Ovary (tissue), 9 donors: ENCODE data around the gene MYH9. TPM values are rescaled to one million over a fixed set of nuclear protein-coding genes. Genes with fewer than 3 reads are reported as not detected.

ENCODE experiments used
- DNase-seq, 5 donors: peaks; one replicate each; pipeline ENCODE4 v3.0.0-alpha.2; 2019 to 2020
- H3K27ac ChIP-seq, 2 donors: fragments of 200-600 bp; one replicate each; pipeline versions ENCODE4 v1.5.1 to v1.8.0; 2019 to 2022
- H3K27me3 ChIP-seq: fragments of 200-600 bp; one replicate; pipeline ENCODE4 v1.8.0; 2022
- H3K36me3 ChIP-seq: fragments of 200-600 bp; sonication (generic); one replicate; pipeline ENCODE4 v1.5.1; 2019
- H3K4me1 ChIP-seq: one replicate; pipeline ENCODE4 v1.8.1; 2013; ENCODE audit warnings: mild to moderate bottlenecking, moderate library complexity; ENCODE audit not compliant: insufficient read depth
- H3K4me3 ChIP-seq: fragments of 200-600 bp; sonication (generic); one replicate; pipeline ENCODE4 v1.5.1; 2017
- H3K9me3 ChIP-seq, 2 donors: fragments of 200-600 bp in 1 of 2; sonication (generic) in 1 of 2; one replicate each; pipeline versions ENCODE4 v1.5.1 to v1.8.1; 2013 to 2019; ENCODE audit warnings: mild to moderate bottlenecking in 1 of 2, moderate library complexity in 1 of 2
- EP300 ChIP-seq: sonication (generic); formaldehyde crosslinking; IDR thresholded peaks from one replicate; pipeline ENCODE4 v1.6.1; 2017; ENCODE audit warnings: antibody characterized with exemption
- POLR2A ChIP-seq: fragments of 450-650 bp; IDR thresholded peaks from one replicate; pipeline ENCODE4 v1.6.1; 2017; ENCODE audit warnings: antibody characterized with exemption, mild to moderate bottlenecking, moderate library complexity
- WGBS, 3 donors: extraction: QIAGEN DNeasy Blood & Tissue Kit in 1 of 3; methylation state at CpG; one replicate each; pipeline versions ENCODE4 v1.1.5 to v1.1.7; 2013 to 2017; 5-methylcytosine and 5-hydroxymethylcytosine counted together
- intact Hi-C, 4 donors: fragments of 100-400 bp; cut with DNase I; formaldehyde crosslinking; loops; one replicate each; pipeline versions ENCODE4 v1.11.0 to v1.15.1; 2022 to 2023
- polyA plus RNA-seq, 2 donors: library from polyadenylated mRNA; stranded (reverse); fragments of 200-250 nt in 1 of 2; fragments of 350-450 nt in 1 of 2; fragmentation: Illumina TruSeq in 1 of 2; extraction: RNeasy Lipid Tissue Mini Kit (QIAGEN cat#74804) in 1 of 2; gene quantifications; one replicate each; pipeline ENCODE4 v1.2.3, GENCODE V29; 2013 to 2014
- total RNA-seq, 7 donors: library from RNA; depleted of rRNA in 2 of 7; stranded (reverse); fragments of >200 nt in 2 of 7; fragmentation: NEBNext Ultra II Directional in 3 of 7; extraction: Animal tissue kit (Norgen Biotek cat#: 25700) in 3 of 7; gene quantifications; one replicate each; pipeline versions ENCODE4 v1.1.0 to v1.2.4, GENCODE V29; 2016 to 2023
- TF ChIP-seq, protein P1 (sequence below), 3 donors: fragments of 450-650 bp in 2 of 3; fragments of 200-600 bp in 1 of 3; IDR thresholded peaks; one replicate each; pipeline versions ENCODE4 v1.5.1 to v1.8.0; 2016 to 2022; ENCODE audit warnings: antibody characterized with exemption in 3 of 3, mild to moderate bottlenecking in 1 of 3
- donor health status: DM: no; HTN: no; CAD: no; lungs with moderate emphysema.
- donor health status: DM: no; HTN: no; CAD: no.
- donor health status: Bipolar disorder and iron deficiency.
- donor health status: DM: yes; HTN: yes; CAD: no.
- donor health status: DM: no; HTN: no; CAD: no.
- donor health status: DM: yes; HTN: yes; CAD: no.

Gene MYH9
- total and polyA plus RNA-seq, 9 donors = 128 to 530 (median 348) TPM

DNA sequence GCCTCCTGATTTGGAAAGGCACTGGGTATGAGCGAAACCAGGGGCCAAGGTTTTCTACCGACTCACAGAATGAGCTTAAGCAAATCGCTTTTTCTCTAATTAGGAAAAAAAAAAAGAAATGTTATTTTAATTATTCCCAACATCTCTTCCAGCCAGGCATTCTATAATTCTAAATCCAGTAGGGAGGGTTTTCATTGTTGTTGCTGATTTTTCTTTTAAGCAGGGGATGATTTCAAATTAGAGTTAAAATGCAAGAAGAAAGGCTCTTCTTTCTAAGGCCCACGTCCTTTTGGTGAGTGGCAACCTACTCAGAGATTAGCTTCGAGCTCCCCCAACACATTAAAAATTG, 8.9 kb downstream of the MYH9 start:
- peak overlapping the region; percentile 3 to 47 for H3K27ac ChIP-seq
- H3K27me3 ChIP-seq = no peaks in the 10 kb centered on the region
- H3K9me3 ChIP-seq = no peaks in the 10 kb centered on the region
- no peak overlapping the region for H3K4me3 ChIP-seq
- intact Hi-C loops = loop anchor here in 1 of 4 donors (10.0 kb wide), 1 partner anchor 86 kb away; no protein-coding TSS in a partner anchor
- peaks cover 14% of the 10 kb centered on the region for H3K4me1 ChIP-seq
- no peaks in the 10 kb centered on the region for H3K36me3 ChIP-seq
- no peak for DNase-seq
- no peak for TF ChIP-seq POLR2A
- TF ChIP-seq, protein P1, sequence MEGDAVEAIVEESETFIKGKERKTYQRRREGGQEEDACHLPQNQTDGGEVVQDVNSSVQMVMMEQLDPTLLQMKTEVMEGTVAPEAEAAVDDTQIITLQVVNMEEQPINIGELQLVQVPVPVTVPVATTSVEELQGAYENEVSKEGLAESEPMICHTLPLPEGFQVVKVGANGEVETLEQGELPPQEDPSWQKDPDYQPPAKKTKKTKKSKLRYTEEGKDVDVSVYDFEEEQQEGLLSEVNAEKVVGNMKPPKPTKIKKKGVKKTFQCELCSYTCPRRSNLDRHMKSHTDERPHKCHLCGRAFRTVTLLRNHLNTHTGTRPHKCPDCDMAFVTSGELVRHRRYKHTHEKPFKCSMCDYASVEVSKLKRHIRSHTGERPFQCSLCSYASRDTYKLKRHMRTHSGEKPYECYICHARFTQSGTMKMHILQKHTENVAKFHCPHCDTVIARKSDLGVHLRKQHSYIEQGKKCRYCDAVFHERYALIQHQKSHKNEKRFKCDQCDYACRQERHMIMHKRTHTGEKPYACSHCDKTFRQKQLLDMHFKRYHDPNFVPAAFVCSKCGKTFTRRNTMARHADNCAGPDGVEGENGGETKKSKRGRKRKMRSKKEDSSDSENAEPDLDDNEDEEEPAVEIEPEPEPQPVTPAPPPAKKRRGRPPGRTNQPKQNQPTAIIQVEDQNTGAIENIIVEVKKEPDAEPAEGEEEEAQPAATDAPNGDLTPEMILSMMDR (IDR thresholded peaks at IDR 0.05) = no peak
- TF ChIP-seq EP300 = no peak
- WGBS, 3 donors = 10 to 19% (median 10%) methylated on average over 5 of the region's 5 CpGs

- Histone ChIP-seq H3K4me3 (no peak overlapping the region), H3K27me3 (no peaks in the 10 kb centered on the region), H3K27ac (peak overlapping the region; percentile 25 to 47), H3K4me1 (peaks cover 15% of the 10 kb centered on the region), H3K9me3 (no peaks in the 10 kb centered on the region), H3K36me3 (no peaks in the 10 kb centered on the region)
- TF ChIP-seq POLR2A (no peak), EP300 (no peak)
- TF ChIP-seq, protein P1 (IDR thresholded peaks at IDR 0.05) = no peak
- 28 to 33% (median 30%) methylated on average over 14 of the region's 14 CpGs for WGBS, 3 donors
- intact Hi-C loops = loop anchor here in 1 of 4 donors (10.0 kb wide), 1 partner anchor 87 kb away; no protein-coding TSS in a partner anchor
- no peak for DNase-seq
Observed at GRCh38 chr22:36378080-36378868, 9.5 kb downstream of the MYH9 start.

GRCh38 chr22:36377022-36377631, 10.6 kb downstream of the MYH9 start:
- Histone ChIP-seq H3K27me3 (no peaks in the 10 kb centered on the region), H3K4me1 (peaks cover 20% of the 10 kb centered on the region), H3K4me3 (no peak overlapping the region), H3K36me3 (no peaks in the 10 kb centered on the region), H3K27ac (no peak overlapping the region), H3K9me3 (no peaks in the 10 kb centered on the region)
- WGBS, 3 donors = 80 to 83% (median 80%) methylated on average over 14 of the region's 14 CpGs
- intact Hi-C loops = loop anchor here in 1 of 4 donors (10.0 kb wide), 1 partner anchor 88 kb away; no protein-coding TSS in a partner anchor
- TF ChIP-seq, protein P1 (IDR thresholded peaks at IDR 0.05) = no peak
- no peak for TF ChIP-seq EP300
- TF ChIP-seq POLR2A = no peak
- no peak for DNase-seq

GRCh38 chr22:36376265-36376664, 11.5 kb downstream of the MYH9 start:
- TF ChIP-seq, protein P1 (IDR thresholded peaks at IDR 0.05) = no peak
- no peak for TF ChIP-seq EP300
- no peak for TF ChIP-seq POLR2A
- intact Hi-C loops = loop anchor here in 1 of 4 donors (10.0 kb wide), 1 partner anchor 89 kb away; no protein-coding TSS in a partner anchor
- Histone ChIP-seq H3K4me1 (peaks cover 23% of the 10 kb centered on the region), H3K36me3 (no peaks in the 10 kb centered on the region), H3K27ac (no peak overlapping the region), H3K4me3 (no peak overlapping the region), H3K27me3 (no peaks in the 10 kb centered on the region), H3K9me3 (no peaks in the 10 kb centered on the region)
- WGBS, 3 donors = 80 to 89% (median 85%) methylated on average over 3 of the region's 3 CpGs
- DNase-seq = no peak
